GM06990 (cell line): ENCODE measurements around the gene CD226.
A peak's percentile ranks its signal among the peaks of the same experiment; 100 is the strongest.
"Not testable (repeated sequence)": the region's sequence is repeated elsewhere in the genome, so short reads cannot be mapped to it uniquely, and the experiment has no call there.

Experiments used
- DNase-seq: peaks from one replicate; pipeline ENCODE4 v3.0.0-alpha.2; 2011; ENCODE audit not compliant: insufficient read length; ENCODE audit errors: extremely low read depth
- H3K27me3 ChIP-seq: replicated peaks from 2 replicates; pipeline ENCODE4 v1.6.0; 2011; ENCODE audit warnings: low read length; ENCODE audit not compliant: control insufficient read depth, insufficient read depth
- H3K36me3 ChIP-seq: 2 replicates; pipeline ENCODE4 v1.5.1; 2011; ENCODE audit warnings: low read length; ENCODE audit not compliant: control insufficient read depth, insufficient read depth
- H3K4me3 ChIP-seq: replicated peaks from 2 replicates; pipeline ENCODE4 v1.5.1; 2011; ENCODE audit warnings: low read depth, mild to moderate bottlenecking, control low read depth, low read length
- TF ChIP-seq, protein P1 (sequence below): IDR thresholded peaks from 2 replicates; pipeline ENCODE4 v1.5.1; 2011; ENCODE audit warnings: low read length, control low read depth, mild to moderate bottlenecking, inconsistent platforms; ENCODE audit not compliant: insufficient read depth, poor library complexity, severe bottlenecking

Gene CD226

DNA sequence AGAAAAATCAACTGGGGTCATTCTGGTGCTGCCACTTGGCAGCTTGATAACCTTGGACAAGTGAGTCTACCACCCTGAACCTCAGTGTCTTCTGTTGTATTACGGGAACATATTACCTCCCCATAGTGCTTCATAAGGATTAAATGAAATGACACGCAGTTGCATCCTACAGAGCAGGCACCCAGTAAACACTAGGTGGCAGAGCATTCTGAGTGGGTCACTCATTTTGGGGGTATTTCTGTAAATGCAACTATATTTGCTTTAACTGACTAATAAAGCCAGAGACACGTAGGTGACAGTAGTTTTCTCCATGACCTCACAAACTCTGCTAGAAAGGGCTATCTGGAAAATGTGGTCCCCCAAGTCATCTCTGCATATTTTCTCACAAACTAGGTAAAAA, 4.7 kb downstream of the CD226 start:
- DNase-seq = no peak
- no peaks in the 10 kb centered on the region for H3K27me3 ChIP-seq
- TF ChIP-seq, protein P1, sequence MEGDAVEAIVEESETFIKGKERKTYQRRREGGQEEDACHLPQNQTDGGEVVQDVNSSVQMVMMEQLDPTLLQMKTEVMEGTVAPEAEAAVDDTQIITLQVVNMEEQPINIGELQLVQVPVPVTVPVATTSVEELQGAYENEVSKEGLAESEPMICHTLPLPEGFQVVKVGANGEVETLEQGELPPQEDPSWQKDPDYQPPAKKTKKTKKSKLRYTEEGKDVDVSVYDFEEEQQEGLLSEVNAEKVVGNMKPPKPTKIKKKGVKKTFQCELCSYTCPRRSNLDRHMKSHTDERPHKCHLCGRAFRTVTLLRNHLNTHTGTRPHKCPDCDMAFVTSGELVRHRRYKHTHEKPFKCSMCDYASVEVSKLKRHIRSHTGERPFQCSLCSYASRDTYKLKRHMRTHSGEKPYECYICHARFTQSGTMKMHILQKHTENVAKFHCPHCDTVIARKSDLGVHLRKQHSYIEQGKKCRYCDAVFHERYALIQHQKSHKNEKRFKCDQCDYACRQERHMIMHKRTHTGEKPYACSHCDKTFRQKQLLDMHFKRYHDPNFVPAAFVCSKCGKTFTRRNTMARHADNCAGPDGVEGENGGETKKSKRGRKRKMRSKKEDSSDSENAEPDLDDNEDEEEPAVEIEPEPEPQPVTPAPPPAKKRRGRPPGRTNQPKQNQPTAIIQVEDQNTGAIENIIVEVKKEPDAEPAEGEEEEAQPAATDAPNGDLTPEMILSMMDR = peak; percentile 35
- peaks cover 7% of the 10 kb centered on the region for H3K36me3 ChIP-seq
- H3K4me3 ChIP-seq = peak overlapping the region; percentile 71; the same call in 1 of the 2 replicates

DNA sequence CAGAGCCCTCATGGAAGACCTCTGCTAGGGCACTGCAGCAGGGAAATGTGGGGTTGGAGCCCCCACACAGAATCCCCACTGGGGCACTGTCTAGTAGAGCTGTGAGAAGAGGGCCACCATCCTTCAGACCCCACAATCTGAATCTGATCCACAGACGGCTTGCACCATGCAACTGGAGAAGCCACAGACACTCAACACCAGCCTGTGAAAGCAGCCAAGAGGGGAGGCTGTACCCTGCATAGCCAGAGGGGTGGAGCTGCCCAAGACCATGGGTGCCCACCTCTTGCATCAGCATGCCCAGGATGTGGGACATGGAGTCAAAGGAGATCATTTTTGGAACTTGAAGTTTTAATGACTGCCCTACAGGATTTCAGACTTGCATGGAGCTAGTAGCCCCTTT, 6.5 kb downstream of the CD226 start:
- no peaks in the 10 kb centered on the region for H3K27me3 ChIP-seq
- TF ChIP-seq, protein P1 = no peak
- H3K36me3 ChIP-seq = peaks cover 7% of the 10 kb centered on the region
- no peak for DNase-seq
- no peak overlapping the region for H3K4me3 ChIP-seq

DNA sequence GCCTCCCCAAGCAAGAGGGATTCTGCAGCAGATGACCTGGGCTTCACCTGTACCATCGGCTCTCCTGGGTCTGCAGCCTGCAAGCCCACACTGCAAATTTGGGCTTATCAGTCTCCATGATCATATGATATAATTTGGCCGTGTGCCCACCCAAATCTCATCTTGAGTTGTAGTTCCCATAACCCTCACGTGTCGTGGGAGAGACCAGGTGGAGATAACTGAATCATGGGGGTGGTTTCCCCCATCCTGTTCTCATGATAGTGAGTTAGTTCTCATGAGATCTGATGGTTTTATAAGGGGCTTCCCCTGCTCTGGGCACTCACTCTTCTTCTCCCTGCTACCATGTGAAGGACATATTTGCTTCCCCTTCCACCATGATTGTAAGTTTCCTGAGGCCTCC, 7.9 kb downstream of the CD226 start:
- H3K27me3 ChIP-seq, H3K36me3 ChIP-seq, DNase-seq, H3K4me3 ChIP-seq: not testable (repeated sequence)

DNA sequence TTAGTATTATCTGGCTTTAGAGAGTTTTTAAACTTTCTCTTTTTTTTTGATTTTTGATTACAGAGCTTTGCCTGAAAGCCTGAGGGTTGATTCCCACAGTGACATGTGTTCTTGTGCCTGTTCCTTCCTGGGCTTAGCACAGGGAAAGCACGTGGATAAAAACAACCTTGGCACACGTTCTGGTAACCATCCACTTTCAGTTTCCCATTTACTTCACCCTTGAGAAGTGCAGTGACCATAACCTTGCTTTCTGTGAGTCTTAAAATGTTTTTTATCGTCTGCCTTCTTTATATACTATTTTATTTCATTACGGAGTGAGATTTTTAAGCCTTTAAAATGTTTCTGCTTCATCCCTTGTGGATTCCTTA, 11.5 kb downstream of the CD226 start:
- H3K36me3 ChIP-seq = peaks cover 12% of the 10 kb centered on the region
- DNase-seq = no peak
- no peak overlapping the region for H3K4me3 ChIP-seq
- TF ChIP-seq, protein P1 = no peak
- no peaks in the 10 kb centered on the region for H3K27me3 ChIP-seq

DNA sequence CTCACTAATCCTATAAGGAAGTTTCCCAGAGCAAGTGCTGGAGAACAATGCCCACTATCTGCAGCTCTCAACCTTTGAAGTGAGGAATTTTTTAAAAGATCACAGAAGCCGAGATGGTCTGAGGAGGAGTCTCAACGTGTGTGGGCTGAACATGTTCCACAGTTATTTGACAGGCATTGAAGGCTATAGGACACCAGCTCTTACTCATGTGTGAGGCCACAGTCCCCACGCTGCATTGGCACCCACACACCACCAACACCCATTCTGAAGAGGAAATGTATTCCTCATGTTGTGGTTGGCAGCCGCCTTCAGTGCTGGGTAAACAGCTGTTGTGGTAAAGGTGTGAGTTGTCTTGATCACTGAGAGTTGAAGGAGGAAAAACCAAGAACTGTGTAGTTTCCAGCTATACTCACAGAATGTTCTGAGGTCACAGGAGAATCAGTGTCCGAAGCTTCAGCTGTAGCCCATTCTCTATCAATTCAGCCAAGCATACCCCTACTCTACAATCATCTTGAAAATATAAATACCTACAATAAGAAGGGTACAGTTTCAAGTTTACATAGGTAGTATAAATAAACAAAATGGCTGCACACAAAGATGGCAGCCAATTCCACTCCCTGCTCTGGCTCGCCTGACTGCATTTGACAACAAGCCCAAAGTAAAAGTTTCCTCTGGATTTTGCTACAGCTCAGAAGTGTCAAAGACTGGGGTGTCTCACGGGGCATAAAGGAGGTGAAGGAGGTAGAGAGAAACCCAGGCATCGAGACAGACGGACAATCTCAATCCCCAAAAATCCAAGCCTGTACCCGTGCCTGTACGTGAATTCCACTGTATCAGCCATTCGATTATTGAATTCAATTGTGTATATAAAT, 12.1 kb downstream of the CD226 start:
- no peak overlapping the region for H3K4me3 ChIP-seq
- H3K27me3 ChIP-seq = no peaks in the 10 kb centered on the region
- TF ChIP-seq, protein P1 = no peak
- H3K36me3 ChIP-seq = peaks cover 10% of the 10 kb centered on the region
- peak; percentile 73 for DNase-seq

DNA sequence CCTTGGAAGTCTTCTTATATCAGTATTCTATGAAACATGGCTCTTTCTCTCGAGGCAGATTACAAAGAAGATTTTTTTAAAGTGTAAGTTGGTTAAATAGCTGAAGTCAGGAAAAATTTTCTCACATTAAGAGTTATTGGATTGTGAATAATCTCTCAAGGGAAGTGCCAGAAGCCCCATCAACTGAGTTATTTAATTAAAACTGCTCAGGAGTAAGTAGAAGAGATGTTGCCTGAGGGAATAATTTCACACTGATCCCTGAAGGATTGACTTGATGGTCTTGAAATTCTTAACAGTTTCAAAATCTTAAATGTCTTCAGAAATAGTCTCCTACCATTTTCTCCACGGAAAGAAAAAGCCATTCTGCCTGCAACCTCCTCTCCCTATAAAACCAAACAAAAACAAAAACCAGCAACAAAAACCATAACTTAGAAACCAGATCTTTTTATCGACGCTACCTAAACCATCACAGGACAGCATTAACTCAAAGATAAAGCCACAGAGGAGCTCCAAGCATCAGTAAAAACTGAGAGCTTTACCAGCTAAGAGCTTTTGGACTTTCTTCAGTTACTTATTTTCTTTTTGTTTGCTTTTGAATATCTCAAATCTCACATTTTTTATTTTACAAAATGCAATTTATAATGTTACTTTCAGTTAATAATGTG, 12.9 kb downstream of the CD226 start:
- Histone ChIP-seq H3K4me3 (no peak overlapping the region), H3K27me3 (no peaks in the 10 kb centered on the region), H3K36me3 (peaks cover 12% of the 10 kb centered on the region)
- TF ChIP-seq, protein P1 = no peak
- no peak for DNase-seq
